LHCN-M2 (cell line): ENCODE data around the gene MSI2. TPM values are rescaled to one million over a fixed set of nuclear protein-coding genes. Genes with fewer than 3 reads are reported as not detected.

ENCODE experiments used
- DNase-seq: peaks from one replicate; pipeline ENCODE4 v3.0.0-alpha.2; 2012; ENCODE audit warnings: low read depth
- total RNA-seq: library from RNA; depleted of rRNA; stranded (reverse); fragments of >200 nt; gene quantifications from 2 replicates; pipeline ENCODE4 v1.2.3, GENCODE V29; 2014

The MSI2 gene
- total RNA-seq, 1 experiment from 2014 or later, result 120 TPM

DNA sequence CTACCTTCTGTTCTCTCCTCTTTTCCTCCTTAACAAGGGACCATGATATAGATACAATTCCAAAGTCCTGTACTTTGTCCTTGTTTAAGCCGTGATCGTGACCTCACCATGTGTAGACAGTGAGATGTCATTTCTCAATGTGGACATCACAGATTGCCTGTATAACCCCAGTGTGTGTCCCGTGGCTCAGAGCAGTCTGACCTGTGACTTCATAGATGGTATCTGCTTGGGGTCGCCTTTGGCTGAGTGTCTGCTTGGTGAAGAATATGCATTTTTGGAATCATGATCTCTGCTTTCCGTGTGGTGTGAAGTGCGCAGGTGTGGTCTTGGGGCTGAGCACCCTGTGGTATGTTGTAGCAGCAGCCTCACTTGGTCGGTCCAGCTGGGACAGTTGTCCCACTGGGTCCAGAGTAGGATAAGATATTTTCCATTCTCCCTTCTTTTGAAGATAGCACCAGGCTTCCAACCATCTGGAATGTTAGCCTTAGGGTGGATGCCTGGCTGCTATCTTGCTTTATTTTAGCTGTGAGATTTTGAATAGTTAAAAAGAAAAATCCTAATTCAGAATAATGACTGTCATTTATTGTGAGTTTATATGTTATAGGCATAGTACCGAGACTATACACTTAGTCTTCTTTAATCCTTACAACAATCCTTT is 13.4 kb downstream of the MSI2 start:
- no peak for DNase-seq

- no peak for DNase-seq
Observed at GRCh38 chr17:57270801-57271245, 14.5 kb downstream of the MSI2 start.

DNA sequence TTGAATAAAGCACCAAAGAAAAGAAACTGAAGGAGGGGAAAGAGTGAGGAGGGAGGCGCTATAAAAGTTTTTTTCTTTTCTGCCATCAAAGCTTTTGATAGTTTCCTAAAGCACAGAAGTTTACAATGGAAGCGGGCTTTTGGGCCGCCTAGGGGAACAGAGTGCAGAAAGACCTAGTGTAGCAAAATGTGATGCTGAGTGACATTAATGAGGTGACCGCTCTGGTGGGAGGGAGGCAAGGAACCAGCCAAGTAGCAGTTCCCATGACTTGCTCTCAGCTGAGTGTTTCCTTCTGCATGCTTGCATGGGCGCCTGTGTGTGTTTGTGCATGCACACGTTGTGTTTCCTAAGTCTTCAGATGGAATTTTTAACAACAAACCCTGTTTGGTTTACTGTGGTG is 15.5 kb downstream of the MSI2 start:
- DNase-seq, result no peak

- no peak for DNase-seq
Observed at GRCh38 chr17:57273490-57273889, 17.2 kb downstream of the MSI2 start.

- DNase-seq, result no peak
Observed at GRCh38 chr17:57274162-57274561, 17.8 kb downstream of the MSI2 start.

- no peak for DNase-seq
Observed at GRCh38 chr17:57275071-57275764, 18.9 kb downstream of the MSI2 start.

- no peak for DNase-seq
Observed at GRCh38 chr17:57276621-57277020, 20.3 kb downstream of the MSI2 start.

DNA sequence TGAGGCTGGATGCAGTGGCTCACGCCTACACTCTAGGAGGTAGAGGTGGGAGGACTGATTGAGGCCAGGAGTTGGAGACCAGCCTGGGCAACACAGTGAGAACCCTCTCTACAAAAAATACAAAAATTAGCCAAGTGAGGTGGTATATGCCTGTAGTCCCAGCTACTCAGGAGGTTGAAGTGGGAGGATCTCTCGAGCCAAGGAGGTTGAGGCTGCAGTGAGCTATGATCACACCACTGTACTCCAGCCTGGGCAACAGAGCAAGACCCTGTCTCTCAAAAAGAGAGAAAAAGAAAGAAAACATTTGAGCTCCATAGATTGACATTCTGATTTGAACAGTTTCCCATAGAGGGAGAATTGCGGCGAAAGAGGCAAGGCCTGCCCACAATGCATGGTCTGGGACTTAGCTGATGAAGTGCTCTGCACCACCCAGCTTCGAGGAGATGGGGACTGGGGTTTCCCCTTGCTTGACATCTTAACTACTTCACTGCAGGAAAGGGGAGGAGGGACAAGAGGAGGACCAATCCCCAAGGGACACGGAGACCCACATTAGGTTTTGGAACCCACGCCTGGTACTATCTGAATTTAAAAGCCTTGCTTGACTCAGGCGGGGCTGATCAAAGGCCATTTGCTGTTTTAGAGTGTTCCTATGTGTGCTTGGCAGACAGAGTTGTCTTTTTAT is 21.7 kb downstream of the MSI2 start:
- DNase-seq, result no peak

GRCh38 chr17:57278740-57279387 is 22.5 kb downstream of the MSI2 start:
- DNase-seq, result no peak

DNA sequence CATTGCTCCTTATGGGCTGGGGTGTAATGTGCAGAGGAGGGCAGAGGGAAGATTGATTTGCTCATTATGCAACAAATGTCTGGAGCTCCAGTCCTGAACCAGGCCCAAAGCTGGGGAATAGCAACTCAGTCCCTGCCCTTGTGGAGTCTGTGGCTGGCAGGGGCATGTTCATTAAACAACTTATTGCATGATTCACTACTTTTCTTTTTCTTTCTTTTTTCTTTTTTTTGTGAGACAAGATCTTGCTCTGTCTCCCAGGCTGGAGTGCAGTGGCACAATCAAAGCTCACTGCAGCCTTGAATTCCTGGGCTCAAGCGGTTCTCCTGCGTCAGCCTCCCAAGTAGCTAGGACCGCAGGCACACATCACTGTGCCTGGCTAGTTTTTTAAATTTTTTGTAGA is 23.1 kb downstream of the MSI2 start:
- no peak for DNase-seq

DNA sequence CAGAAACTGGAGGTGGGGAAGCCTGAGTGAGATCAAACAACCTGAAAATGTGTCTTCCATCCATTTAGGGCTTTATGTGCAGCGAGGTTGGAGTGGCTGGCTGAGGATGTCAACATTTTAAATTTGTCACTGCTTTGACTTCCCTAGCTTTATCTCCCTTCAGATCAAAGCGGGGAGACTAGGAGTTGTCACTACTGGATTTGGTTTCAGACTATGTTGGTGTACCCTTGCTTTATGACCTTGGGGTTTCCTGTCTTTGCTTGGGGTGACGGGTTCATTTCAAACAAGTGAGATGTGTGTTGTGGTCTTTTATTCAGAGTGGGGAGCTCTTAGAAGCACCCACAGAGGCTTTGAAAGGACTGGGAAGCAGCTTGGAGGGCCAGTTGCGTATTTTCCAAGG is 25.6 kb downstream of the MSI2 start:
- DNase-seq, result no peak

- DNase-seq, result no peak
Observed at GRCh38 chr17:57282296-57282695, 26.0 kb downstream of the MSI2 start.

DNA sequence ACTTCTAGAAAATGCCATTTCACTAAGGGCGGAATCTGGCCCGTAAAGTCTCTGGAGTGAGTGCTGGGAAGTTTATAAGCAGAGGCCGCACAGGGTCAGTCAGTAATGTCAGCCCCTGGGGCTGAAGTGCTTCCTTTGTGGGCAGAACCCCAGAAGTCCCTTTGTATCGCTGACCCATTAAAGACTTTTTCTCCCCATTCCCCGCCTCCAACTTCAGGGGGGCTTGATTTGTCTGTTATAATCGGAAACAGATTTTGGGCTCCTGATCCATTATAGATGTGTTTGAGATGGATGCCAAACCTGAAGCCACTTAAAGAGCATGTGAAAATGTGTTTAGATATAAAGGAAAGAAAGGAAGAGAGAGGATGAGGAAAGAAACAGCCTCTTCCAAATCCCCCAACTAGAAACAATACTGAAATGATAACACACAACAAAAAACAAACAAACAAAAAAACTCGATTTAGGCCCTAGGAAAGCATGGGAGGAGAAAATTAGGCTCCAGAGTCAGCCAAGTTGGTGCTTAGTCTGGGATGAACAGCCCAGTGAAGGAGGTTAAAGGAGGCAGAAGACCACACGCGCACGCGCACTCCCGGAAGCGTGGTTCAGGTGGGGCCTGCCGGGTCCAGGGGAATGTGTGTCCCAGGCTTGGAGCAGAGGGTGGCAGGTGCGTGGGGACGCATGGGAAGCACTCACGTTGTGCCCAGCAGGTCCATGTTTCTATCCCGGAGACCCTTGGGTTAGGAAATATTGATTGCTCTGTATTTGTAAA is 27.1 kb downstream of the MSI2 start:
- DNase-seq, result no peak

DNA sequence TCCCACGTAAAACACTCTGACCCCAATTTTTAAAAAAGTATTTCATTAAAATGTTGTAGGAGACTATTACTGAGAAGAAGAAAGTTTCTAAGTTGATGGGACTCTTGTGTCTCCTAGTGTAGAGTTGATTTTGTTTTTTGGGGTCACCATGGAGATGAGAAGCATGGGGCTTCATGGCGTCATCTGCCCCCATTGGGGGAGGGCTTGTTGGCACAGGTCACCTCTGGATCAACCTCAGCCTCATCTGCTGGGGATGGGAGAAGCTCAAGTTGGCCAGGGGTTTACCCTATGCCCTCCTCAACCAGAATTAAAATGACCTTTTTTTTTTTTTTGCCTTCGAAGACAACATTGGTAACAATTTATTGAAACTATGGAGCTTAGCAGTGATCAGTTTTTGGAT is 28.3 kb downstream of the MSI2 start:
- DNase-seq, result no peak

DNA sequence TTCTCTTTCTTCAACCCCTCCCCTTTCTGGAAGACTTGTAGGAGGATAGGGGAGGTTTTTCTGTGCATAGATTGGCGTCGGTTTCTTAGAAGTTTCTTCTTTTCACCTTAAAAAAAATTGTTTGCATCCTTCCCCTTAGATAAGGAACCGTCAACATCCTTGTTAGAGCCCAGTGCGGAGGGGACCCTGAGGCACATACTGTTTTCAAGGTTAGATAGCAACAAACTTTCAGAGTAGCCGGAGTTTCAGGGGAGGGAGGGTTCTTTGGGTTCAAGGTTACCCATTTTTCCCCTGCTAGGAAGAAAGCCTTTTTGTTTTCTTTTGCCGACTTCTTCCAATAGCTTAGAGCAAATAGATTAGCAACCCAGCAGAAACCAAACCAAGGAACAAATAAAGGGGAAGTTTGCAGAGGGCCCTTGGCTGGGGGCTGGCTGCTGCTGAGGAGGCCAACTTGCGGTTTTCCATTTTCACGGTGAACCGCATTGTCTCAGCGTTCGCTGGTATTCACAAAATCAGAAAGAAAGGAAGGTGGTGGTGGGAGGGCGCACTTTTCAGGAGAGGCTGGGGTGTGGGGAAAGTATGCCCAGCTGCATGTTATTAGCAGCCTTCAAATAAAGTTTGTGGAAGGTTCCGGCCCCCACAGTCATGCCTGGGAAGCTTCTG is 28.8 kb downstream of the MSI2 start:
- no peak for DNase-seq

DNA sequence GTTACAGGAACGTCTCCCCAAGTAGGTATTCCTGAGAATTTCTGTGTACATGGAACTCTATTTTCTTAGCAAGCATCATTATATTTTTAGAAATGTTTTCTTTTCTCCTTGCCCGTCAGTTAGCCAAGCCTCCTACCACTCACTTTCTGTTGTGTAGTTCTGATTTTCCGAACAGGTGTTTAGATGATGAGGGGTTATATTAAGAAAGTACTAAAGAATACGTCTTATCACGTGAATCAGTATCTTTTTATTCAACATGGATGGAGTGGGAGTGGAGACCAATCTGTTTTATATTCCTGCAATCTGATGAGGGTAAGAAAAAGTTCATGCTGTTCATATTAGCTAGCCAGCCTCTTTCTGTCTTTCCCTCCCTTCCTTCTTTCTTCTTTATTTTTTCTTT is 29.4 kb downstream of the MSI2 start:
- DNase-seq, result peak; percentile 47

DNA sequence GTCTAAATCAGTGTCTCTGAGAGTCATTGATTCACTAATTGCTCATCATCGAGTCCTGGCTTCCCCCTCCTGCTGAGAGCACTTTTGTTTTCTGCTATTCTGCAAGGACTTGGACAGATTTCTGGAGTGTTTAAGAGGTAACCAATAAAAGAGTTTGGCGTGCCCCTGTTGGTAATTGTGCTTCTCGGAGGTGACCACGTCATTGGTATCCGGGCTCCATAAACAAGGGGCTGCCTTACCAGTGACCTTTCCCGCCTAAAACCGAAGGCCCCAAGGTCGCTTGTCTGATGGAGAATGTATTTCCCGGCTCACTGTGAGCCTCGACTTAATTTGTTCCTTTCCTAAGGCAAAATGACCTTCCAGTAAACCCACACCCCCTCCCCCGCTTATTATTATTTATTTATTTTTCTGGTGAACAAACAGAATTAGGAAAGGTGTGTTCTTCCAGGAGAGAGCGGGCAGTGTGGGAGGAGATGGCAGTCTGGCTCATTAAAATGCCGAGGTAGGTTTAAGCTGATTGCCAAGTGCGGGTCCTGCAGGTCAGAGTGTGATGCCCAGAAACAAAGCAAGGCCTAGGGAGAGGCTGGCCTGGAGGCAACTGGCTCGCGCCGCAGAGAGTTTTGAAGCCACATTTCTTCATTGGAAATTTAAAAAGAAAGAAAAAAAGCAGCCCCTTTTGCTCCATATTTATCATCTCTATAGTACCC is 30.2 kb downstream of the MSI2 start:
- no peak for DNase-seq

GRCh38 chr17:57288040-57288772 is 31.9 kb downstream of the MSI2 start:
- peak; percentile 88 for DNase-seq

- DNase-seq, result peak; percentile 63
Observed at GRCh38 chr17:57288773-57289121, 32.4 kb downstream of the MSI2 start.

DNA sequence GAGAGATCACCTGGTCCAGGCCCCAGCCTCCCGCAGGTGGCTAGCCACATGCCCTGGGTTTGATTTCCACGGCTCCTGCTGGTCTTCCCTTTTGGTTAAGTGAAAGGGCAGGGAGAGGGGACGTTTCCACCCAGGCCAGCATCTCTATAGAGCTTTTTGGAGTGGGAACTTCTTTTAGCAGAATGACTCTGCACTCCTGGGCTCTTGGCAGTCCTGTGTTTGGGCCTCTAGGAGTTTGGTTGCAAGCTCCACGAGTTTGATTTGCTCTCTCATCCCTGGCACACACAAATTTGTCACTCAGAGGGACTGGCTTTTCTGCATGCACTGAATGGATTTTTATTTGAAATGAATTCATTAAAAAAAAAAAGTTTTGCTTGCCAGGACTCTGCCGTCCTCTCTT is 32.8 kb downstream of the MSI2 start:
- DNase-seq, result no peak
